ENCODE measurements around the gene LRRN4CL.

GRCh38 chr11:62705880-62706849, 16.8 kb upstream of the LRRN4CL start:
- TF ChIP-seq CTCF (IDR thresholded peaks at IDR 0.05) (no peak), POLR2A (IDR thresholded peaks at IDR 0.05) (peak; percentile 41)
